SH-SY5Y (cell line): ENCODE data around the gene NUP93.

ENCODE experiments used
- GATA2 ChIP-seq: IDR thresholded peaks from 2 replicates; pipeline ENCODE4 v1.6.1; 2011; ENCODE audit warnings: mild to moderate bottlenecking, low read depth, low read length
- GATA3 ChIP-seq: IDR thresholded peaks from 2 replicates; pipeline ENCODE4 v1.6.1; 2011; ENCODE audit warnings: low read depth, mild to moderate bottlenecking, low read length, moderate library complexity

DNA sequence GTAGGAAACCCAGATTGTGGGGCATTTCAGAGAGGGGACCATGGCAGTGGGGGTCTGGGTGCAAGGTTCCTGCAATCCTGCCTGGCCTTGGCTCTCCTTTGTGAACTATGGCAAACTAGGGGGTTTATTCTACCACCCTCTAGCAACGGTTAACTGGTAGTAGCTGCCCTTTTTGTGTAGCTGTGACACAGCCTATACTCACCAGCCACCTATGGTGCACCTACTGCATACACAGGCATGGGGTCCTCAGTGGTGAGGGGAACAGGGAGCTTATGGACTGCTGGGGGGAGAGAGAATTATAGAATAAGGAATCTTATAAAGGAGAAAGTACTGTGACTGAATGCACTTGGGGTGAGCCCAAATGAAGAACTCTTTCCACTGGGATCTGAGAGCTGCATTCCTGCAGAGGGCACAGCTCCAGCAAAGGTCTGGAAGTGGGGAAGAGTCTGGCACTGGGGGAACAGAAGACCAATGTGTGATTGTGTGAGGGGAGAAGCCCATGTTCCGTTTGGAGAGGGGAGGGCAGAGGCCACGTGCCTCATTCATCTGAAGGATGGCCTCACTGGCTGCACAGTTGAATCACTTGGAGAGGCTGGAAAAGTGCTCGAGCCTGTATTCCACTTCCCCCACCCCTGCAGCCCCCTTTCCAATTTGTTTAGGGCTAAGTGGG, 45.5 kb upstream of the NUP93 start:
- no peak for TF ChIP-seq GATA2
- no peak for TF ChIP-seq GATA3
